CD4-positive, alpha-beta T cell treated with Interleukin-10 for 1 hour (primary cell): ENCODE data around the gene LOC101059915.
"Not testable (repeated sequence)": the region's sequence is repeated elsewhere in the genome, so short reads cannot be mapped to it uniquely, and the experiment has no call there.

Experiments
- DNase-seq: peaks from one replicate; pipeline ENCODE4 v3.0.0-alpha.2; 2020

Gene LOC101059915

GRCh38 chrX:71676068-71676795 is 8.9 kb downstream of the LOC101059915 start:
- DNase-seq, result not testable (repeated sequence)

GRCh38 chrX:71677195-71677594 is 9.8 kb downstream of the LOC101059915 start:
- DNase-seq, result not testable (repeated sequence)

- DNase-seq, result no peak
These were observed 12.3 kb downstream of the LOC101059915 start for GRCh38 chrX:71679575-71680207.

GRCh38 chrX:71696641-71697465 is 29.5 kb downstream of the LOC101059915 start:
- not testable (repeated sequence) for DNase-seq

- not testable (repeated sequence) for DNase-seq
These were observed 30.3 kb downstream of the LOC101059915 start for GRCh38 chrX:71697466-71698298.

GRCh38 chrX:71698299-71699022 is 31.1 kb downstream of the LOC101059915 start:
- DNase-seq, result not testable (repeated sequence)

- not testable (repeated sequence) for DNase-seq
These were observed 31.6 kb downstream of the LOC101059915 start for GRCh38 chrX:71699023-71699344.

- not testable (repeated sequence) for DNase-seq
These were observed 35.5 kb downstream of the LOC101059915 start for GRCh38 chrX:71702853-71703252.

GRCh38 chrX:71714064-71714463 is 46.7 kb downstream of the LOC101059915 start:
- not testable (repeated sequence) for DNase-seq

GRCh38 chrX:71715551-71715950 is 48.2 kb downstream of the LOC101059915 start:
- DNase-seq, result not testable (repeated sequence)

GRCh38 chrX:71716323-71716722 is 49.0 kb downstream of the LOC101059915 start:
- not testable (repeated sequence) for DNase-seq

GRCh38 chrX:71718185-71718584 is 50.8 kb downstream of the LOC101059915 start, which contains the start of gene CXorf49:
CXorf49 (minus strand) TSS chrX:71718285; CDS start chrX:71718151, 134 bp downstream.
- DNase-seq, result not testable (repeated sequence)

- not testable (repeated sequence) for DNase-seq
These were observed 51.8 kb downstream of the LOC101059915 start for GRCh38 chrX:71719195-71719594.

- not testable (repeated sequence) for DNase-seq
These were observed 53.0 kb downstream of the LOC101059915 start for GRCh38 chrX:71720289-71720886.
